RWPE1 (cell line): ENCODE measurements around the gene LDLRAD4.

ENCODE experiments used
- CTCF ChIA-PET: fragments of 350-600 bp; sonication (Branson Sonifier 250); formaldehyde crosslinking; extraction: SDS; loops from one replicate; lab custom pipeline; 2021; lab: Yijun Ruan, JAX
- POLR2A ChIA-PET: fragments of 400-600 bp; formaldehyde crosslinking; extraction: SDS; loops from one replicate; lab custom pipeline; 2020; ENCODE audit warnings: antibody characterized with exemption; ENCODE audit not compliant: low non-redundant PET; lab: Yijun Ruan, JAX
- DNase-seq: peaks from one replicate; pipeline ENCODE4 v3.0.0; 2012; ENCODE audit warnings: low spot score
- H3K27ac ChIP-seq: fragments of 450-650 bp; 2 replicates; pipeline ENCODE4 v1.5.1; 2017
- TF ChIP-seq, protein P1 (sequence below): fragments of 450-650 bp; conservative IDR thresholded peaks from 2 replicates; pipeline ENCODE4 v1.5.1; 2017; ENCODE audit warnings: low read depth, mild to moderate bottlenecking

Gene LDLRAD4

GRCh38 chr18:13551841-13552733 is 333.5 kb downstream of the LDLRAD4 start:
- CTCF ChIA-PET: interaction anchor here (0.6 kb wide), 1 partner anchor 249 kb away, joined by 3 read pairs; no protein-coding TSS in a partner anchor

GRCh38 chr18:13553449-13553848 is 334.9 kb downstream of the LDLRAD4 start:
- TF ChIP-seq, protein P1, sequence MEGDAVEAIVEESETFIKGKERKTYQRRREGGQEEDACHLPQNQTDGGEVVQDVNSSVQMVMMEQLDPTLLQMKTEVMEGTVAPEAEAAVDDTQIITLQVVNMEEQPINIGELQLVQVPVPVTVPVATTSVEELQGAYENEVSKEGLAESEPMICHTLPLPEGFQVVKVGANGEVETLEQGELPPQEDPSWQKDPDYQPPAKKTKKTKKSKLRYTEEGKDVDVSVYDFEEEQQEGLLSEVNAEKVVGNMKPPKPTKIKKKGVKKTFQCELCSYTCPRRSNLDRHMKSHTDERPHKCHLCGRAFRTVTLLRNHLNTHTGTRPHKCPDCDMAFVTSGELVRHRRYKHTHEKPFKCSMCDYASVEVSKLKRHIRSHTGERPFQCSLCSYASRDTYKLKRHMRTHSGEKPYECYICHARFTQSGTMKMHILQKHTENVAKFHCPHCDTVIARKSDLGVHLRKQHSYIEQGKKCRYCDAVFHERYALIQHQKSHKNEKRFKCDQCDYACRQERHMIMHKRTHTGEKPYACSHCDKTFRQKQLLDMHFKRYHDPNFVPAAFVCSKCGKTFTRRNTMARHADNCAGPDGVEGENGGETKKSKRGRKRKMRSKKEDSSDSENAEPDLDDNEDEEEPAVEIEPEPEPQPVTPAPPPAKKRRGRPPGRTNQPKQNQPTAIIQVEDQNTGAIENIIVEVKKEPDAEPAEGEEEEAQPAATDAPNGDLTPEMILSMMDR: no peak
- DNase-seq: no peak
- ChIA-PET CTCF (no interaction called here), POLR2A (no interaction called here)
- no peak overlapping the region for H3K27ac ChIP-seq

More at GRCh38 chr18:13551841-13552733, 333.5 kb downstream of the LDLRAD4 start:
- TF ChIP-seq, protein P1: no peak
- POLR2A ChIA-PET: no interaction called here
- no peak for DNase-seq
- no peak overlapping the region for H3K27ac ChIP-seq

DNA sequence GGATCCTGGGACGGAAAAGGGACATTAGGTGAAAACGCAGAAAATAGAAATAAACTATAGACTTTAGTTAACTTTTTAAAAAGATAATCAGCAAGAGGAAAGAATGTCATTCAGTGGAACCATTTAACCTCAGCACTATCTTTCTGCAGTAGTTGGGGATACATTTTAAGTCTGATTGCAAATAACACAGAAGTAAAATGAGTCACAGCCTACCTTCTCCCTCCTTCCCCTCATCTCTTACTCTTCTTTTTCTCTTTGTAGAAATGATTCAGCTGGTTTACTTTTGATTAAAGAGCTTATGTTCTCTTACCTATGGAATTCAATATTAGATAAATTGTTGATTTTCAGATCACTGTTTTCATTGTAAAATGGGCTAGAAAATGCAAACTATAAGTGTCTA is 336.6 kb downstream of the LDLRAD4 start:
- TF ChIP-seq, protein P1: no peak
- ChIA-PET CTCF (interaction anchor here (0.6 kb wide), 1 partner anchor 314 kb away, joined by 3 read pairs; no protein-coding TSS in a partner anchor), POLR2A (no interaction called here)
- H3K27ac ChIP-seq: no peak overlapping the region
- DNase-seq: no peak

DNA sequence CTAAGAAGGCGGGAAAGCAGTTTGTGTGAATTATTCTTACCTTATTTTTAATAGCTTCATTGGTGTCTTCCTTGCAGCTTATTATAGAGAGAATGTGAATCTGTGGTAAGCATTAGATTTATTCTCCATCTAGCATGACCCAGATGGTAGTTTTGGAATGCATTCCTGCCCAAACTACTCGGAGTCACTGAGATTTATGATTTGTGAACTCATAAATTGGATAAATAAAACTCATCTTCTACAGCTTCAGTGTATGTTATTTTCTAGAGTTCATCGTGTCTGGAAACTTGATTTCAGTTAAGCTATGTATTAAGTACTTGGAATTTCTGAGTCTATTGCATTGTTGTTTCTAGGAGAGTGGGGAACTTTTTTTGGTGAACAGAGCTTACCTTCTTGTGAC is 337.3 kb downstream of the LDLRAD4 start:
- ChIA-PET CTCF (interaction anchor here (0.6 kb wide), 1 partner anchor 315 kb away, joined by 3 read pairs; no protein-coding TSS in a partner anchor), POLR2A (no interaction called here)
- DNase-seq: no peak
- TF ChIP-seq, protein P1: no peak
- no peak overlapping the region for H3K27ac ChIP-seq

- no peak for DNase-seq
- POLR2A ChIA-PET: no interaction called here
These were observed 337.9 kb downstream of the LDLRAD4 start for GRCh38 chr18:13556502-13556901.

DNA sequence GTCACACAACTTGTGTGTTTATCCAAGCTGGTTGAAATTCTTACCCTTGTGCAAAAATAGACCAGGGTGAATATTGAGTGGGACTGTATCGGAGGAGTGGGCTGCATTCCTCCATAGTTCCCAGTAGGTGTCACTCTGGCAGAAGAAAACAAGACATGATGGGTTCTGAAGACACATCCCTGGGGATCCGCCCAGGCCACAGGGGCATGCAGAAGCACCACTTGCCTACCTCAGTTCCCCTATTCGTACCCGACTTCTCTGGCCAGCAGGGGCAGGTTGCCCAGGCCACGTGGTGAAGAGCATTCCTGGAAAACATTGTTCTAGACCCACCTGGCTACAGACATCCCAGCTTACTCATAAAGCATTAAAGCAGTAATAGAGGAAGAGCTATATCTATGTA is 339.6 kb downstream of the LDLRAD4 start:
- CTCF ChIA-PET: interaction anchor here (0.6 to 1.4 kb wide), 6 partner anchors 9 to 340 kb away, joined by 3 to 6 read pairs (median 4); partner anchors contain the start of gene LDLRAD4
- POLR2A ChIA-PET: no interaction called here
- TF ChIP-seq, protein P1: peak; percentile 4; the same call in 1 of the 2 replicates

More at GRCh38 chr18:13556502-13556901, 337.9 kb downstream of the LDLRAD4 start:
- CTCF ChIA-PET: no interaction called here
- TF ChIP-seq, protein P1: no peak
- no peak overlapping the region for H3K27ac ChIP-seq

More for the DNA sequence above, 339.6 kb downstream of the LDLRAD4 start:
- H3K27ac ChIP-seq: no peak overlapping the region
- peak; percentile 55 for DNase-seq
